Loucy (cell line): ENCODE results near the gene CD96.

Experiments used
- H2AFZ ChIP-seq: fragments of 200-600 bp; sonication (generic); 2 replicates; pipeline ENCODE4 v1.6.0; 2016; ENCODE audit warnings: antibody characterized with exemption, mild to moderate bottlenecking, low read length, moderate library complexity
- H3F3A ChIP-seq: fragments of 200-600 bp; 2 replicates; pipeline ENCODE4 v1.6.0; 2016; ENCODE audit warnings: antibody characterized with exemption, low read depth, mild to moderate bottlenecking
- H3K27me3 ChIP-seq: fragments of 200-600 bp; sonication (generic); 2 replicates; pipeline ENCODE4 v1.6.1; 2014; ENCODE audit warnings: low read length, mild to moderate bottlenecking; ENCODE audit not compliant: insufficient read depth, poor library complexity, severe bottlenecking
- H3K36me3 ChIP-seq: fragments of 200-600 bp; sonication (generic); 2 replicates; pipeline ENCODE4 v1.6.1; 2016; ENCODE audit warnings: low read length; ENCODE audit not compliant: insufficient read depth
- H3K4me1 ChIP-seq: fragments of 200-600 bp; sonication (generic); 2 replicates; pipeline ENCODE4 v1.5.1; 2014; ENCODE audit warnings: low read length, mild to moderate bottlenecking; ENCODE audit not compliant: insufficient read depth, poor library complexity, severe bottlenecking
- H3K4me2 ChIP-seq: fragments of 200-600 bp; sonication (generic); 2 replicates; pipeline ENCODE4 v1.6.0; 2014; ENCODE audit warnings: antibody characterized with exemption, low read length, low read depth, mild to moderate bottlenecking; ENCODE audit not compliant: poor library complexity, severe bottlenecking
- H3K4me3 ChIP-seq: fragments of 200-600 bp; sonication (generic); 2 replicates; pipeline ENCODE4 v1.5.1; 2014; ENCODE audit warnings: low read length, mild to moderate bottlenecking, mixed read lengths; ENCODE audit not compliant: poor library complexity, severe bottlenecking
- H3K79me2 ChIP-seq: fragments of 200-600 bp; sonication (generic); 2 replicates; pipeline ENCODE4 v1.6.1; 2014; ENCODE audit warnings: low read length; ENCODE audit not compliant: insufficient read depth
- H3K9ac ChIP-seq: fragments of 200-600 bp; sonication (generic); 2 replicates; pipeline ENCODE4 v1.6.0; 2014; ENCODE audit warnings: mild to moderate bottlenecking, low read depth, low read length, moderate library complexity; ENCODE audit not compliant: poor library complexity, severe bottlenecking
- H3K9me2 ChIP-seq: fragments of 200-600 bp; sonication (generic); replicated peaks from 2 replicates; pipeline ENCODE4 v1.6.1; 2016; ENCODE audit warnings: low read depth, low read length, mixed read lengths
- H3K9me3 ChIP-seq: fragments of 200-600 bp; sonication (generic); 2 replicates; pipeline ENCODE4 v1.6.1; 2014; ENCODE audit warnings: mild to moderate bottlenecking, antibody characterized with exemption, low read length, low read depth; ENCODE audit not compliant: insufficient read depth
- H4K20me1 ChIP-seq: fragments of 200-600 bp; sonication (generic); 2 replicates; pipeline ENCODE4 v1.6.0; 2014; ENCODE audit warnings: antibody characterized with exemption, low read length, mild to moderate bottlenecking; ENCODE audit not compliant: insufficient read depth, poor library complexity, severe bottlenecking
- CTCF ChIP-seq: fragments of 200-600 bp; sonication (generic); conservative IDR thresholded peaks from 2 replicates; pipeline ENCODE4 v1.5.1; 2014; ENCODE audit warnings: mild to moderate bottlenecking, antibody characterized with exemption, low read length
- EZH2phosphoT487 ChIP-seq: fragments of 200-600 bp; IDR thresholded peaks from 2 replicates; pipeline ENCODE4 v1.6.1; 2018; ENCODE audit warnings: antibody characterized with exemption, mild to moderate bottlenecking, moderate library complexity, borderline replicate concordance

CD96 gene

GRCh38 chr3:111578867-111579266 lies 36.9 kb downstream of the CD96 start:
- Histone ChIP-seq H3K9me2 (no peaks in the 10 kb centered on the region), H2AFZ (no peak overlapping the region), H3K4me2 (no peak overlapping the region), H3K9ac (no peak overlapping the region), H3K27me3 (no peaks in the 10 kb centered on the region), H3K4me1 (peaks cover 16% of the 10 kb centered on the region), H3K79me2 (peaks cover 2% of the 10 kb centered on the region; the same call in 1 of the 2 replicates), H3F3A (no peaks in the 10 kb centered on the region), H3K4me3 (no peak overlapping the region), H3K36me3 (peaks cover 67% of the 10 kb centered on the region; the same call in 1 of the 2 replicates), H3K9me3 (no peaks in the 10 kb centered on the region), H4K20me1 (no peaks in the 10 kb centered on the region)
- TF ChIP-seq CTCF (no peak), EZH2phosphoT487 (no peak)

GRCh38 chr3:111579495-111579894 lies 37.5 kb downstream of the CD96 start:
- H3K79me2 ChIP-seq: no peaks in the 10 kb centered on the region
- no peaks in the 10 kb centered on the region for H3K27me3 ChIP-seq
- H3K4me2 ChIP-seq: no peak overlapping the region
- H4K20me1 ChIP-seq: no peaks in the 10 kb centered on the region
- H3F3A ChIP-seq: no peaks in the 10 kb centered on the region
- TF ChIP-seq CTCF (no peak), EZH2phosphoT487 (no peak)
- H3K4me3 ChIP-seq: no peak overlapping the region
- H2AFZ ChIP-seq: no peak overlapping the region
- no peaks in the 10 kb centered on the region for H3K9me3 ChIP-seq
- peaks cover 13% of the 10 kb centered on the region for H3K4me1 ChIP-seq
- no peaks in the 10 kb centered on the region for H3K9me2 ChIP-seq
- peaks cover 70% of the 10 kb centered on the region; the same call in 1 of the 2 replicates for H3K36me3 ChIP-seq
- no peak overlapping the region for H3K9ac ChIP-seq

GRCh38 chr3:111581403-111582119 lies 39.6 kb downstream of the CD96 start:
- Histone ChIP-seq H3K4me3 (no peak overlapping the region), H3K9me3 (no peaks in the 10 kb centered on the region), H3F3A (no peaks in the 10 kb centered on the region), H3K9ac (no peak overlapping the region), H2AFZ (no peak overlapping the region), H3K4me1 (peaks cover 13% of the 10 kb centered on the region), H3K4me2 (no peak overlapping the region), H3K27me3 (no peaks in the 10 kb centered on the region), H3K9me2 (no peaks in the 10 kb centered on the region), H4K20me1 (no peaks in the 10 kb centered on the region), H3K36me3 (peaks cover 90% of the 10 kb centered on the region; the same call in 1 of the 2 replicates), H3K79me2 (no peaks in the 10 kb centered on the region)
- TF ChIP-seq CTCF (no peak), EZH2phosphoT487 (no peak)
